Stimulated activated CD4-positive, alpha-beta T cell treated with anti-CD3 and anti-CD28 coated beads, TNF-alpha, amount 100 ng/mL, for 4 hours (primary cell): ENCODE results near the gene SPOUT1.
A peak's percentile ranks its signal among the peaks of the same experiment; 100 is the strongest.

ENCODE experiments used
- DNase-seq, 3 experiments: peaks; one replicate each; pipeline ENCODE4 v3.0.0-alpha.2; 2020; ENCODE audit warnings: low read depth in 3 of 3

The SPOUT1 gene

DNA sequence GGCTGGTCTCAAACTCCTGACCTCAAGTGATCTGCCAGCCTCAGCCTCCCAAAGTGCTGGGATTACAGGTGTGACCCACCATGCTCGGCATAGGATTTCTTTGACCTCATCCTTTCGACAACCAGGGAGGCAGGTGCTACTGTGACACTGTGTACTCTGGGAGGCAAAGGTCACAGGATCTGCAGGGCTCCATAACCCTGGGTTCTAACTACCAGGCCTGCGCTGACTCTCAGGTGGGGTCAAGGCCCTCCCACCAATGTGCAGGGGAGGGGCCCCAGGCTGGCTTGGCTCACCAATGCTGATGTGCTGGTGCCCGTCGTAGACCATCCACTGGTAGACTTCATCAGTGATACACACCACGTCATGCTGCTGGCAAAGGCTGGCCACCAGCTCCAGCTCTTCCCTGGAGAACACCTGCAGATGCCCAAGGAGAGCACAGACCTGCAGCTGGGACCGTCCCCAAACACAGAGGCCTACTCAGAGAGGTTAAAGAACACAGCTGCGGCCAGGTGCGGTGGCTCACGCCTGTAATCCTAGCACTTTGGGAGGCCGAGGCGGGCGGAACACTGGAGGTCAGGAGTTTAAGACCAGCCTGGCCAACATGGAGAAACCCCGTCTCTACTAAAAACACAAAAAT is 7.0 kb upstream of the SPOUT1 start:
- DNase-seq = no peak

GRCh38 chr9:128835246-128836210 is 5.9 kb upstream of the SPOUT1 start:
- DNase-seq = no peak

DNA sequence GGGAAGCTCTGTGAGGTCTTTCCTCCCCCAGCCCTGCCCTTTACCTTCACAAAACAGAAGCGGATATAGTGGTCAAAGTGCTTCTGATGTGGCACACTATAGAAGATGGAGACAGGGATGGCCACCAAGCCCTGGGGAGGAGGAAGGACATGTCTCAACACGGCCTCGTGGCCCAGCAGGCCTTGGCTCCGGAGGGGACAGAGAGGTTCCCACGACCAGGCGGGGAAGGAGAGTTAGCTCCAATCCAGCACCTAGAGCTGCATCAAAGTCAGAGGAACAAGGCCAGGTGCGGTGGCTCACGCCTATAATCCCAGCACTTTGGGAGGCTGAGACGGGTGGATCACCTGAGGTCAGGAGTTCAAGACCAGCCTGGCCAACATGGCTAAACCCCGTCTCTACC is 4.1 kb upstream of the SPOUT1 start:
- DNase-seq = no peak

DNA sequence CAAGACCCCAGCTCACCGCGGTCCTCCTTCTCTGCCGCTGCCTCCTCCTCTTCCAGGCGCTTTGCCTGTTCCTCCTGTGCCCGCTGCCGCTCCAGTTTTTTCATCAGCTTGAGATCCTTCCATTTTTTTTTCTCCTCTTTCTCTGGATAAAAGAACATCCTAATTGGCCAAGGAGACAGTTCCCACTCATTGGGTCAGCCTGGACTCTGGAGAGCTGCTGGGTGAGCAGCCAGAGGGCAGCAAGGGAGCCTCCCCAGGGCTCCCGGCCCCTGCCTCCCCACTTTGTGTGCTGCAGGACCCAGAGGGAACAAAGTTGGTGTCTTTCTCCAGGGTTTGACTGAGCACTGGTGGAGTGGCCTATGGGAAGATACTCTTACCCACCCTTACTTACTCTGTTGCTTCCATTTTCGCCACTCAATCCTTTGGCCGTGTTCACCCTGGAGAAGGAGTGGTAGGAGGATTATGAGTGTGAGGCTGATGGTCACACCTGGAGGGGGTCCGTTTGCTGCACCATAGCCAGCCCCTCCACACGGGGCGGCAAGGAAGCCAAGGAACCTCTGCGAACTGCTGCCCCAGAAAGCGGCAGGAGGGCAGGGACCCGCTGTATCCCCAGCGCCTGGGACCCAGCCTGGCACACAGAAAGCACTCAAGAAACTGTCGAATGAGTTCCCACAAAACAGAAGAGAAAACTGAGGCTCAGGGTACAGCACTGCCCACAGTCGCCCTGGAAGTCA is 708 bp downstream of the SPOUT1 start:
- DNase-seq = no peak

GRCh38 chr9:128828267-128828666 is 1.3 kb downstream of the SPOUT1 start:
- no peak for DNase-seq

GRCh38 chr9:128825923-128826700 is 3.5 kb downstream of the SPOUT1 start:
- DNase-seq = no peak

DNA sequence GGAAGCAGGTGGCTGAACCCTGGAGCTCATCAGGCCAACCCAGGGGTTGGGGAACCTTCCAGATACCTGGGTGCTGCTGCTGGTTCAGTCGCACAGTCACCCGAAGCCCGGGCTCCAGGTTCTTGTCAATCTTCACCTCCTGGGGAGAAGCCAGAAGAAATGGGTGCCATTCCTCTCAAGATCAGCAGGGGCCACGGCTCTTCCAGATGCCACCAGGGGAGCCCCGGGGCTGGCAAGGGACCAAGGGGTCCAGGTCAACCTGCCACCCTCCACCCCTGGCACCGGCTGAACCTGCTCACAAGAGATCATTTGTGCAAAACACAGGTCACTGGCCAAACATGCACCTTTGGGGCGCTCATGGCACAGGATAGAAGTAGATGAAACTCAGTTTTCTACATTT is 4.7 kb downstream of the SPOUT1 start:
- DNase-seq = no peak

- no peak for DNase-seq
These were observed 5.6 kb downstream of the SPOUT1 start for GRCh38 chr9:128823903-128824406.

DNA sequence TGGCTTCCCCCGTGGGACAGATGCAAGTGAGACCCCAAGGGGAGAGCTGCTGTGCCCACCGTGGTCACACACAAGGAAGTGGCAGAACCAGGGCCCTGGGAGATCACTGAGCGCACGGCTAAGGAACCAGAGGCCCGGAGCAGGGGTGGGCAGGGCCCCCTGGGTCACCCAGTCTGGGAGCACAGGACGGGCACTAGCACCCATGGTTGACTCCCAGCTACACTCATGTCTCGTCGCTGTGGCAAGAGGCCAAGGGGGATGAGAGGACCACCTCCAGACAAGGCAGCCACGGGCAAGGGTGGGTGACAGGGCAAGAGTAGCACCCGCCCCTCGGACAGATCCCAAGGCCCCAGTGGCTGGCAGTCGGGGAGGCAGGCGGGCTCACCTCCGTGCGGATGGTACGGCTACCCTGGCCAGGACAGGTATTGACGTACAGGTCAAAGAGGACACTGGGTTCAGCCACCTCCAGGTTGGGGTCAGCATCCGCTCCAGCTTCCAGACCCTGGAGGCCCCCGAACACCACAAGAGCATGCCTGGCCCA is 6.2 kb downstream of the SPOUT1 start:
- no peak for DNase-seq

GRCh38 chr9:128822407-128823042 is 7.1 kb downstream of the SPOUT1 start:
- DNase-seq = no peak

GRCh38 chr9:128821584-128822406 is 7.8 kb downstream of the SPOUT1 start:
- DNase-seq = no peak

DNA sequence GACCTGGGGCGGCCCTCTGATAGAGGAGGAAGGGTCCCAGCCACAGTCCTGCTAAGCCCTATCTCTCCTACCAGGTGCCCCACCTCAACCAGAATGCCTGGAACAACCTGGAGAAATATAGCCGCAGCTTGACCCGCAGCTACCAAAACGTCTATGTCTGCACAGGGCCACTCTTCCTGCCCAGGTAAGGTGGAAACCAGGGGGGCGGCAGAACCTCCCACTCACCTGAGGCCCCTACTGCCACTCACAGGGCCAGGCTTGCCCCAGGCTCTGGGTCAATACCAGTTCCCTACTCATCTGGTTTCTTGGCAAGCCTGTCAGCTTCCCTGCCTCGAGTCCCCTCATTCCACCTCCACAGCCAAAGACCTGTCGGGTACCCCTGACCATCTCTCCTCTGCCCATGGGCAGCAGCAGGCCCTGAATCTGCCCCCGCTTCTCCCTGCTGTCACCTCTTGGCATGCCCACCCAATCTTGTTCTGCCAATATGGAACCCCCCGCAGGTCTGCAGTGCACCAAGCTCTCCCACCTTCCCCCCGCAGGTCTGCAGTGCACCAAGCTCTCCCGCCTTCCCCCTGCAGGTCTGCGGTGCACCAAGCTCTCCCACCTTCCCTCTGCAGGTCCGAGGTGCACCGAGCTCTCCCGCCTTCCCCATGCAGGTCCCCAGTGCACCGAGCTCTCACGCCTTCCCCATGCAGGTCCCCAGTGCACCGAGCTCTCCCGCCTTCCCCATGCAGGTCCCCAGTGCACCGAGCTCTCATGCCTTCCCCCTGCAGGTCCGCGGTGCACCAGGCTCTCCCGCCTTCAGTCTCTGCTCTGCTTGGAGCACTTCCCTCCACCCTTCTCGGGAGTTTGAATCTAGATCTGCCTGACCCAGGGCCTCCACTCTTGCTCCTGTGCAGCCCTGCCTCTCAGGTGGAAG is 8.7 kb downstream of the SPOUT1 start:
- DNase-seq = no peak

DNA sequence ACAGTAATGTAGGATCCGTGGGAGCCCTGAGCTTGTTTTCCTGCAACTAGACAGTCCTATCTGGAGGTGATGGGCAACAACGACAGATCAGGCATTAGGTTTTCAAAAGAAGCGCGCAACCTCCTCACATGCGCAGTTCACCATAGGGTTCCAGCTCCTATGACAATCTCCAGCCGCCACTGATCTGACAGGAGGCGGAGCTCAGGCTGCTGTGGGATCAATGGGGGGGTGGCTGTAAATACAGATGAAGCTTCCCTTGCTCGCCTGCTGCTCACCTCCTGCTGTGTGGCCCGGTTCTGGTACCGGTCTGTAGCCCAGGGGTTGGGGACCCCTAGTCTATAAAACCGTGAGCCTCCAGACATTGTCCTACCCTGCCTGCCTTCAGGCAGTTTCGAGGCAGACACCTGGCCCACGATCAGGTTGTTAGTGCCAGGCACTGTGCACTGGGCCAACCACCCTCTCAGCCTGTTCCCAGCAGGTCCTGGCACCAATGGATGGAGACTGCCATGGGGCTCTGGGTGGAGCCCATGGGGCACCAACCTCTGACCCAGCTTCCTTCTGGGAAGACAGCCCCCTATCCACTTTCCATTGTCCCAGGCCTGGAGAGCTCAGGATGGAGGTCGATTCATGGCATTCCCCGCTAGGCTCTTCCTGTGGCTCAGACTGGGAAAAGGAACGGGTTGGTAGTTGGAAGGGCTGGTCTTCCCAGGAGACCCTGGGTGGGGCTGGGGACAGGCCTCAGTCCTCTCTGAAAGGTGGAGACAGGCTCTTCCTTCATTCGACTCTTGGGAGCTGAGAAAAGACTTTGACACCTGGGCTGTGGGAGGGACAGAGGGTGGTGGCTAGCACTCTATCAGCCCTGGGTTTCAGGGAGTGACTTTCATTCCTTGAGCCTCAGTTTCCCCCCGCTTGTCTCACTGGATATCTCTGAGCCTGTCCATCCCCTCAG is 9.6 kb downstream of the SPOUT1 start:
- DNase-seq = no peak

DNA sequence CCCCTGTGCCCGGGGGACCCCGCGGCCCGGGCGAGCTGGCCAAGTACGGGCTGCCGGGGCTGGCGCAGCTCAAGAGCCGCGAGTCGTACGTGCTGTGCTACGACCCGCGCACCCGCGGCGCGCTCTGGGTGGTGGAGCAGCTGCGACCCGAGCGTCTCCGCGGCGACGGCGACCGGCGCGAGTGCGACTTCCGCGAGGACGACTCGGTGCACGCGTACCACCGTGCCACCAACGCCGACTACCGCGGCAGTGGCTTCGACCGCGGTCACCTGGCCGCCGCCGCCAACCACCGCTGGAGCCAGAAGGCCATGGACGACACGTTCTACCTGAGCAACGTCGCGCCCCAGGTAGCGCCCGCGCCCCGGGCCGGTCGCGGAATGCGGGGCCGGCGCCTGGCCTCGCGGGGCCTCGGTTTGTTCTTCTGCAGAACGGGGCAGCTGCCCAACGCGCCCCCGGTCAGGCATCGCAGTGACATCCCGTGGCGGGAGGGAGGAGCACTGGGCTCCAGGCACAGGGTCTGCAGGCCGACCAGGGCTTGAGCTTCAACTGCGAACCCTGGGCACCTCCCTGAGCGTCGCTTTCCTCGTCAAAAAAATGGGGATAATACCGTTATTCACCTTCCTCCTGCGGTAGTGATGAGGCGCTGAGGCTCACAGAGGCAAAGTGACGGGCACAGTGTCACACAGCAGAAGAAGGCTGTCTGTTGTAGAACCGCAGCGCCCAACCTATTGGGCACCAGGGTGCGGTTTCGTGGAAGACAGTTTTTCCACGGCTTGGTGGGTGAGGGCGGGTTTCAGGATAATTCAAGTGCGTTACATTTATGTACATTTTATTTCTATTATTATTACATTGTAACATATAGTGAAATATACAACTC is 10.5 kb downstream of the SPOUT1 start:
- DNase-seq = peak in 1 of 3 experiments; percentile 35

DNA sequence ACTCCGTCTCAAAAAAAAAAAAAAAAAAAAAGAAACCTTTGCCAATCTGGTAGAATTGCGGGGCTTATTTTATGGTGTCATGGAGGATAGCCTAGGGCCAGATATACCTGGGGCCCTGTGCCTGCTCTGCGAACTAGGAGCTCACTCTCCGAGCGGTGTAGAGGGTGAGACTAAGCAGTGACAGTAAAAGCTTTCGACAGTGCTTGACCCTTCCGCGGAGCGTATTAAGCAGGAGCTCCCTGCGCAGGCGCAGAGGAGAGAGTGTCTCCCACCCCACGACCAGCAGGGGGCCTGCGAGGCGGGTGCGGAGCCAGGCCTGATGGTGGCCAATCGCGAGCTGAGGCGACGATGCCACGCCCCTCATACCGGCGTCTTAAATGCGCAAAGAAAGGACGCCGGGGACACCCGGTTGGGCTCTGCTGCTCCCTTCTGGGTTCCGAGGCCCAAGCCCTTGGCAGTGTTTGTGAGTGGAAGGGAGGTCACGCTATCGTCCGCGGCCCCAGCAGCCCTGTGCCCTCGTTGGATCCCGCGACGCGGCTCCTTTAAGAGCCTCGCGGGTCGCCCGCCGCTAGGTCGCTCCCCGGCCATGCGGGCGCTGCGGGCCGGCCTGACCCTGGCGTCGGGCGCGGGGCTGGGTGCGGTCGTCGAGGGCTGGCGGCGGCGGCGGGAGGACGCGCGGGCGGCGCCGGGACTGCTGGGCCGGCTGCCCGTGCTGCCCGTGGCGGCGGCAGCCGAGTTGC is 11.3 kb downstream of the SPOUT1 start, which contains the start of gene ENDOG:
Gene ENDOG, plus strand, starts transcription at position 402 of the 740 bp plus-strand sequence. Its CDS starts 185 bp downstream, at position 587.
- DNase-seq = peak; percentile 96 to 97 (median 96)

DNA sequence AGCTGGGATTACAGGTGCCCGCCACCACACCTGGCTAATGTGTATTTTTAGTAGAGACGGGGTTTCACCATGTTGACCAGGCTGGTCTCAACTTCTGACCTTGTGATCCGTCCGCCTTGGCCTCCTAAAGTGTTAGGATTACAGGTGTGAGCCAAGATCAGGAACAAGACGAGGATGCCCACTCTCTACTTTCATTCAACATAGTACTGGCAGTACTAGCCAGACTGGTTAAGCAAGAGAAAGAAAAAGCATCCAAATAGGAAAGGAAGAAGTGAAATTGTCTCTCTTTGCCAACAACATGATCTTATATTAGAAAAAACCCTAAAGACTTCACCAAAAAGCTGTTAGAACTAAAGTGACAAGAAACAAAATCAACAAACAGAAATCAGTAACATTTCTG is 18.7 kb downstream of the SPOUT1 start:
- DNase-seq = no peak
